Thoracic aorta endothelial cell (primary cell): ENCODE measurements around the gene OSER1. TPM values are rescaled to one million over a fixed set of nuclear protein-coding genes. Genes with fewer than 3 reads are reported as not detected.

Experiments
- total RNA-seq: library from RNA; depleted of rRNA; stranded (reverse); fragments of >200 nt; gene quantifications from 2 replicates; pipeline ENCODE4 v1.2.3, GENCODE V29; 2012

Gene OSER1
- total RNA-seq: 35.0 and 39.3 TPM in 2 replicates

DNA sequence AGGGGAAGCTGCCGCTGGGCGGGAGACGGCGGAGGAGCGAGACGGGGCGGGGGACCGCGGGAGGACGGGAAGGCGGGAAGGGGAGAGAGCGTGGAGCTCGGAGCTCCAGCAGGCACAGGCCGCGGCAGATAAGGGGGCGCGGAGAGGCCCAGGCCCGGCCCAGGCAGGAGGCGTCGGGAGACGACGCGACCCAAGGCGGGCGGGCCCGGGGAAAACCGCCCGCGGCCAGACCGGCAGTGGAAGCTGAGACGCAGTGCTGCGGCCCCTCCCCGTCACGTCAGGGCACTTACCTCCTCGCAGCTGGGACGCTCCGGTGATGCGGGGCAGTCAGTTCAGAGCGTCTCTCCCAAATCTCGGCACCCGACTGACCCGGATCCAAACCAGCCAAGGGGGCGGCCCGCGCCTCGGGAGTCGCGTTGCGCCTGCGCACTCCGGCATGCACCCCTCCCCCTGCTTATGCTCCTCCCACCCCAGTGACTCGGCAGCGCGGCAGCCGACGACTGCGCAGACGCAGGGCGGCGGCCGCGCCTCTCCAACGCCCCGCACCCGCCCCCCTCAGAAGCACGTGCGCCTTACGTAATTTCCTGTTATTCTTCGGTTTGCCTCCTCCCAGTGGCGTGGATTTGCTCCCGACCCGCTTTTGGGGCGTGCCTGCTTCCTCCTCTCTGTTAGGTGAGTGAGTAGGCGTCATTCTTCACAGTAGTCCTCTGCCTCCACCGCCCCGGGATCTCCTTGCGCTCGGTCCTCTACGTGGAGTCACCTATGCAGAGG is at the start of gene OSER1:
Gene OSER1, minus strand, starts transcription at position 366 of the 771 bp plus-strand sequence. CDS start 3,814 bp downstream, outside the sequence.

DNA sequence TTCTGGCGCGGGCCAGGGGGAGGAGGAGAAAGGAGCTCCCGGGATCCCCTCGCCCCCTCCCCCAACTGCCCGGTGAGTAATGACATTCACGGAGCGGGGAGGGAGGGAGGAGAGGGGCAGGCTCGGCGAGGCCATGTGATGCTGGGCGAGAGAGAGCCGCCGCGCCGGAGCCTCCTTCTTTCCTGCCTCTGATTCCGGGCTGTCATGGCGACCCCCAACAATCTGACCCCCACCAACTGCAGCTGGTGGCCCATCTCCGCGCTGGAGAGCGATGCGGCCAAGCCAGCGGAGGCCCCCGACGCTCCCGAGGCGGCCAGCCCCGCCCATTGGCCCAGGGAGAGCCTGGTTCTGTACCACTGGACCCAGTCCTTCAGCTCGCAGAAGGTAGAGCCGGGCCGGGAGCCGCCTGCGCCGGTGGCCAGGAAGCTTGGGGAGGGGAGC is 36.6 kb upstream of the OSER1 start, which contains the start of gene GDAP1L1:
Gene GDAP1L1, plus strand, starts transcription at position 178 of the 441 bp plus-strand sequence. Its CDS starts 27 bp downstream, at position 205.

DNA sequence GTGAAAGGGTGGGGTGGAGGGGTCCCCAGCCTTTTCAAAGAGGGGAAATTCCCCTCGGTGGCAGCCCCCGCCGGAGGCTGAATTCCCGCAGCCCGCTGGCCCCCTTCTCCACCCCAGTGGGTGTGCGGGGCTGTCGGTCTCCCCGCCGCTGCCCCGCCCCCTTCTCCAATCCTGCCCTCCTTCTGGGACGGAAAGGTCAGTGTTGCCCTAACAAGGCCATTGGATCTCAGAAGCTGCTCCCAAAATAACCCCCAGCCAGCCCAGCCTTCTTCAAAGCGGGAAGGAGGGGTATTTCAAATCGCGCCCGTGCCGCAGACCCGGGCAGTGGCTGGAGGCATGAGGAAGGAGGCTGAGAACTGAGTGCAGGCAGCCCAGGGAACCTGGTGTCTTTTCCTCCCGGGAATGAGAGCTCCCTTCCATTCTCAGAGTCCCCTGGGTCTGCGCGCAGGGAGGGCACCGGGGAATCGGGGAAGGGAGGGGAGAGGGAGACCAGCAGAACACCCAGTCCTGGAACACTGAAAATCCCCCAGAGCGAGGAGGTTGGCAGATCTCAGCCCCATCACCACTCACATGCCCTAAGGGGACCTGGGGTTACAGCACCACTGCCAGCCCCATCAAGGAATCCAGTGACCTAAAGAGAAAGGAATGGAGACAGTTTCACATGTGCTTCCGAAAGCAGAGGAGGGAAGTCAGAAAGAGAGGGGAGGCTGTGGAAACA is 23.4 kb downstream of the OSER1 start, which contains the start of gene JPH2:
Gene JPH2, minus strand, starts transcription at position 135 of the 718 bp plus-strand sequence. CDS start 483 bp downstream, outside the sequence.

Other genes with a start within 250 kb of the OSER1 start
- not detected in 2 replicates for gene JPH2, start 23.6 kb downstream of the OSER1 start, total RNA-seq
- gene GDAP1L1, start 36.5 kb upstream of the OSER1 start, total RNA-seq: not detected in 2 replicates
- gene FITM2, start 100.4 kb upstream of the OSER1 start, total RNA-seq: 8.1 and 9.5 TPM in 2 replicates
- gene R3HDML, start 126.3 kb upstream of the OSER1 start, total RNA-seq: not detected in 2 replicates
- gene HNF4A, start 144.9 kb upstream of the OSER1 start, total RNA-seq: not detected in 2 replicates